T-cell (primary cell): ENCODE results near the gene CLEC18C. TPM values are rescaled to one million over a fixed set of nuclear protein-coding genes. Genes with fewer than 3 reads are reported as not detected.
A peak's percentile ranks its signal among the peaks of the same experiment; 100 is the strongest.
"Not testable (repeated sequence)": the region's sequence is repeated elsewhere in the genome, so short reads cannot be mapped to it uniquely, and the experiment has no call there.

Experiments used
- ATAC-seq, 4 experiments: fragments of 200-7000 bp in 3 of 4; fragments of 150-1000 bp in 1 of 4; cut with Tn5 transposase; replicated peaks in 1 of 4; 1 replicate in 3 of 4; 2 replicates in 1 of 4; pipeline ENCODE4 v1.10.0; 2021; ENCODE audit warnings: moderate library complexity in 3 of 4, mild to moderate bottlenecking in 2 of 4, moderate number of reproducible peaks in 1 of 4
- CTCF ChIA-PET, 2 donors: fragments of 300-600 bp; sonication (Branson Sonifier 250); formaldehyde crosslinking; loops; one replicate each; lab custom pipeline; 2022; ENCODE audit warnings: antibody characterized with exemption in 2 of 2; lab: Charles Lee
- POLR2A ChIA-PET, 2 donors: fragments of 300-600 bp; sonication (Branson Sonifier 250); formaldehyde crosslinking; loops; one replicate each; lab custom pipeline; 2022; ENCODE audit warnings: antibody characterized with exemption in 2 of 2; lab: Charles Lee
- DNase-seq, 35 experiments: peaks; one replicate each; pipeline versions ENCODE4 v3.0.0 to v3.0.0-alpha.2; 2013 to 2023
- H3K27ac ChIP-seq: one replicate; pipeline ENCODE4 v1.5.1; 2013; ENCODE audit warnings: low read length
- H3K27me3 ChIP-seq, 2 experiments: replicated peaks in 1 of 2; 1 replicate in 1 of 2; 2 replicates in 1 of 2; pipeline versions ENCODE4 v1.6.1 to v1.7.0; 2013; ENCODE audit warnings: low read length in 1 of 2, mixed read lengths in 1 of 2; ENCODE audit not compliant: control insufficient read depth in 2 of 2, insufficient read depth in 2 of 2; ENCODE audit errors: extremely low read depth in 1 of 2
- H3K36me3 ChIP-seq, 2 donors: 1 replicate in 1 of 2; 2 replicates in 1 of 2; pipeline versions ENCODE4 v1.6.1 to v1.7.0; 2013; ENCODE audit warnings: low read length in 1 of 2; ENCODE audit not compliant: control insufficient read depth in 2 of 2, insufficient read depth in 1 of 2; ENCODE audit errors: extremely low read depth in 1 of 2
- H3K4me1 ChIP-seq, 2 experiments: 1 replicate in 1 of 2; 2 replicates in 1 of 2; pipeline versions ENCODE4 v1.6.1 to v1.7.0; 2013; ENCODE audit warnings: low read length in 2 of 2, mixed read lengths in 1 of 2; ENCODE audit not compliant: insufficient read depth in 2 of 2, control insufficient read depth in 1 of 2; ENCODE audit errors: extremely low read depth in 1 of 2
- H3K4me3 ChIP-seq, 2 donors: 1 replicate in 1 of 2; 2 replicates in 1 of 2; pipeline versions ENCODE4 v1.5.1 to v1.7.0; 2013; ENCODE audit warnings: mild to moderate bottlenecking in 2 of 2, low read length in 1 of 2, moderate library complexity in 1 of 2; ENCODE audit not compliant: control insufficient read depth in 1 of 2; ENCODE audit errors: extremely low read depth in 1 of 2
- H3K9me3 ChIP-seq: 2 replicates; pipeline ENCODE4 v1.7.0; 2013
- H3K27ac Mint-ChIP-seq, 2 donors: one replicate each; pipeline ENCODE4 v1.8.0; 2020 to 2021; ENCODE audit warnings: mild to moderate bottlenecking in 2 of 2, mixed read lengths in 2 of 2
- H3K27me3 Mint-ChIP-seq, 2 donors: one replicate each; pipeline ENCODE4 v1.8.0; 2021 to 2022; ENCODE audit warnings: mixed read lengths in 2 of 2
- H3K36me3 Mint-ChIP-seq: one replicate; pipeline ENCODE4 v1.8.0; 2021; ENCODE audit warnings: mixed read lengths
- H3K4me1 Mint-ChIP-seq, 3 donors: one replicate each; pipeline ENCODE4 v1.8.0; 2020 to 2022; ENCODE audit warnings: mixed read lengths in 3 of 3, mild to moderate bottlenecking in 1 of 3
- H3K4me3 Mint-ChIP-seq, 3 donors: one replicate each; pipeline ENCODE4 v1.8.0; 2020 to 2022; ENCODE audit warnings: mild to moderate bottlenecking in 3 of 3, mixed read lengths in 3 of 3, moderate library complexity in 3 of 3
- H3K9me3 Mint-ChIP-seq, 3 donors: one replicate each; pipeline ENCODE4 v1.8.0; 2020 to 2022; ENCODE audit warnings: mixed read lengths in 3 of 3
- WGBS: methylation state at CpG from one replicate; pipeline ENCODE4 v1.1.5; 2013; ENCODE audit warnings: missing lambda C conversion rate; ENCODE audit not compliant: insufficient coverage; 5-methylcytosine and 5-hydroxymethylcytosine counted together
- total RNA-seq, 35 experiments: library from RNA in 6 of 35; stranded (reverse) in 6 of 35; fragments of 120-200 nt in 1 of 35; gene quantifications; one replicate each; pipeline versions ENCODE4 v1.2.1 to v1.2.4 and lab custom pipeline; 2013 to 2026

CLEC18C gene
- total RNA-seq, 5 donors from 2014 or later (not counting 1 experiment from before 2014, with no cell fraction given) = 1.2 to 2.1 (median 1.8) TPM

- H3K4me1 Mint-ChIP-seq, ATAC-seq, H3K27ac Mint-ChIP-seq, POLR2A ChIA-PET, H3K27me3 Mint-ChIP-seq, H3K9me3 Mint-ChIP-seq, H3K4me1 ChIP-seq, H3K9me3 ChIP-seq, CTCF ChIA-PET, H3K36me3 ChIP-seq, DNase-seq, H3K4me3 ChIP-seq, H3K27ac ChIP-seq, H3K4me3 Mint-ChIP-seq, H3K27me3 ChIP-seq: not testable (repeated sequence)
- no CpG with 5 or more reads among the region's 2 CpGs for WGBS
- peaks cover 14% of the 10 kb centered on the region for H3K36me3 Mint-ChIP-seq
Observed at GRCh38 chr16:70218586-70218985, 45.0 kb downstream of the CLEC18C start.

GRCh38 chr16:70222574-70222973 is 49.0 kb downstream of the CLEC18C start:
- H3K4me1 ChIP-seq, H3K36me3 ChIP-seq, H3K4me1 Mint-ChIP-seq, H3K4me3 ChIP-seq, DNase-seq, H3K9me3 ChIP-seq, H3K27me3 Mint-ChIP-seq, CTCF ChIA-PET, H3K27me3 ChIP-seq, POLR2A ChIA-PET, H3K27ac ChIP-seq, H3K9me3 Mint-ChIP-seq, ATAC-seq, H3K4me3 Mint-ChIP-seq: not testable (repeated sequence)
- no CpG with 5 or more reads among the region's 2 CpGs for WGBS
- peak overlapping the region in 1 of 2 donors; percentile 22 for H3K27ac Mint-ChIP-seq
- H3K36me3 Mint-ChIP-seq = peaks cover 14% of the 10 kb centered on the region

GRCh38 chr16:70223216-70223615 is 49.6 kb downstream of the CLEC18C start:
- H3K4me3 Mint-ChIP-seq, CTCF ChIA-PET, H3K27ac ChIP-seq, DNase-seq, H3K4me1 Mint-ChIP-seq, POLR2A ChIA-PET, ATAC-seq, H3K4me3 ChIP-seq, H3K27me3 ChIP-seq, H3K4me1 ChIP-seq, H3K27me3 Mint-ChIP-seq, H3K9me3 Mint-ChIP-seq, H3K9me3 ChIP-seq: not testable (repeated sequence)
- Mint-ChIP-seq H3K27ac (peak overlapping the region; percentile 34 to 44), H3K36me3 (peaks cover 13% of the 10 kb centered on the region)
- no CpG with 5 or more reads among the region's 2 CpGs for WGBS
- peaks cover 0 to 11% of the 10 kb centered on the region in 2 donors for H3K36me3 ChIP-seq

DNA sequence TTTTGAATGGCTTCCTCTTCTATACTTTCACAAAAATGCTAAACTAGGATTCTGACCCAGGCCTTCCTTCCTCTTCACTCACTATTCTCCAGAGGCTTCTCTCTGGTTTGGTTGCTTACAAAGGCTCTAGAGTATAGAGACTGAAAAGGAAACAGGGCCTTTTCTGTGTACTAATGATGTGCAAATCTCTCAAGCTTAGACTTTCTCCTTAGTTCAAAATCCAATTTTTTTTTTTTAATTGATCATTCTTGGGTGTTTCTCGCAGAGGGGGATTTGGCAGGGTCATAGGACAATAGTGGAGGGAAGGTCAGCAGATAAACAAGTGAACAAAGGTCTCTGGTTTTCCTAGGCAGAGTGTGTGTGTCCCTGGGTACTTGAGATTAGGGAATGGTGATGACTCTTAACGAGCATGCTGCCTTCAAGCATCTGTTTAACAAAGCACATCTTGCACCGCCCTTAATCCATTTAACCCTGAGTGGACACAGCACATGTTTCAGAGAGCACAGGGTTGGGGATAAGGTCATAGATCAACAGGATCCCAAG is 50.5 kb downstream of the CLEC18C start:
- H3K27ac ChIP-seq, H3K27me3 Mint-ChIP-seq, H3K4me3 ChIP-seq, H3K4me1 Mint-ChIP-seq, H3K4me3 Mint-ChIP-seq, H3K9me3 ChIP-seq, H3K27me3 ChIP-seq, POLR2A ChIA-PET, DNase-seq, ATAC-seq, H3K9me3 Mint-ChIP-seq, H3K4me1 ChIP-seq, CTCF ChIA-PET: not testable (repeated sequence)
- WGBS = no CpG with 5 or more reads among the region's 3 CpGs
- Mint-ChIP-seq H3K36me3 (peaks cover 13% of the 10 kb centered on the region), H3K27ac (peak overlapping the region in 1 of 2 donors; percentile 55)
- peaks cover 0 to 11% of the 10 kb centered on the region in 2 donors for H3K36me3 ChIP-seq

GRCh38 chr16:70224645-70225044 is 51.1 kb downstream of the CLEC18C start:
- peaks cover 0 to 10% of the 10 kb centered on the region in 2 donors for H3K36me3 ChIP-seq
- WGBS = 100% methylated on average over 5 of the region's 24 CpGs
- H3K9me3 ChIP-seq, H3K36me3 Mint-ChIP-seq, H3K4me1 ChIP-seq, H3K27ac Mint-ChIP-seq, CTCF ChIA-PET, H3K4me3 Mint-ChIP-seq, POLR2A ChIA-PET, H3K4me3 ChIP-seq, H3K27me3 ChIP-seq, DNase-seq, H3K27me3 Mint-ChIP-seq, H3K9me3 Mint-ChIP-seq, ATAC-seq, H3K27ac ChIP-seq, H3K4me1 Mint-ChIP-seq: not testable (repeated sequence)

DNA sequence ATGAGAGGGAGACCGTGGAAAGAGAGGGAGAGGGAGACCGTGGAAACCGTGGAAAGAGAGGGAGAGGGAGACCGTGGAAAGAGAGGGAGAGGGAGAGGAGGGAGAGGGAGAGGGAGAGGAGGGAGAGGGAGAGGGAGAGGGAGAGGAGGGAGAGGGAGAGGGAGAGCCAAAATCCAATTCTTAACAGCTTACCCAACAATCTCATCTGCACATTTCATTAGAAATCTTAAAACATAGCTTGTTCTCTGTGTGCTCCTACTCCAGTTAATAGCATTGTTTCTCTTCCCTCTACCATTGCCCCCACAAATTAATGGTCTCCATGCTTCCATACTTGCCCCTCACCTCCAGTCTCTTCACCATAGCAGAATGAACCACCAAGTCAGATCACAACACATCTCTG is 51.8 kb downstream of the CLEC18C start:
- H3K27ac ChIP-seq, H3K4me1 ChIP-seq, ATAC-seq, H3K4me3 ChIP-seq, H3K27me3 Mint-ChIP-seq, H3K36me3 ChIP-seq, H3K27me3 ChIP-seq, H3K4me1 Mint-ChIP-seq, CTCF ChIA-PET, H3K9me3 ChIP-seq, DNase-seq, H3K9me3 Mint-ChIP-seq, H3K27ac Mint-ChIP-seq, POLR2A ChIA-PET, H3K4me3 Mint-ChIP-seq, H3K36me3 Mint-ChIP-seq: not testable (repeated sequence)
- WGBS = no CpG with 5 or more reads among the region's 4 CpGs

- POLR2A ChIA-PET, H3K36me3 Mint-ChIP-seq, H3K36me3 ChIP-seq, H3K4me1 Mint-ChIP-seq, ATAC-seq, H3K4me3 Mint-ChIP-seq, H3K9me3 ChIP-seq, CTCF ChIA-PET, H3K9me3 Mint-ChIP-seq, H3K27me3 Mint-ChIP-seq, DNase-seq, H3K27me3 ChIP-seq, H3K4me3 ChIP-seq, H3K4me1 ChIP-seq, H3K27ac Mint-ChIP-seq, H3K27ac ChIP-seq: not testable (repeated sequence)
Observed at GRCh38 chr16:70226024-70226423, 52.4 kb downstream of the CLEC18C start.
